ENCODE results near the gene PLPPR5. TPM values are rescaled to one million over a fixed set of nuclear protein-coding genes. Genes with fewer than 3 reads are reported as not detected.
"Not testable (repeated sequence)": the region's sequence is repeated elsewhere in the genome, so short reads cannot be mapped to it uniquely, and the experiment has no call there.

Gene PLPPR5, protein sequence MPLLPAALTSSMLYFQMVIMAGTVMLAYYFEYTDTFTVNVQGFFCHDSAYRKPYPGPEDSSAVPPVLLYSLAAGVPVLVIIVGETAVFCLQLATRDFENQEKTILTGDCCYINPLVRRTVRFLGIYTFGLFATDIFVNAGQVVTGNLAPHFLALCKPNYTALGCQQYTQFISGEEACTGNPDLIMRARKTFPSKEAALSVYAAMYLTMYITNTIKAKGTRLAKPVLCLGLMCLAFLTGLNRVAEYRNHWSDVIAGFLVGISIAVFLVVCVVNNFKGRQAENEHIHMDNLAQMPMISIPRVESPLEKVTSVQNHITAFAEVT
- total RNA-seq (0.17 TPM in 1 of 2 replicates, not detected in the other), polyA plus RNA-seq (0.22 TPM in 1 of 2 replicates, not detected in the other)

DNA sequence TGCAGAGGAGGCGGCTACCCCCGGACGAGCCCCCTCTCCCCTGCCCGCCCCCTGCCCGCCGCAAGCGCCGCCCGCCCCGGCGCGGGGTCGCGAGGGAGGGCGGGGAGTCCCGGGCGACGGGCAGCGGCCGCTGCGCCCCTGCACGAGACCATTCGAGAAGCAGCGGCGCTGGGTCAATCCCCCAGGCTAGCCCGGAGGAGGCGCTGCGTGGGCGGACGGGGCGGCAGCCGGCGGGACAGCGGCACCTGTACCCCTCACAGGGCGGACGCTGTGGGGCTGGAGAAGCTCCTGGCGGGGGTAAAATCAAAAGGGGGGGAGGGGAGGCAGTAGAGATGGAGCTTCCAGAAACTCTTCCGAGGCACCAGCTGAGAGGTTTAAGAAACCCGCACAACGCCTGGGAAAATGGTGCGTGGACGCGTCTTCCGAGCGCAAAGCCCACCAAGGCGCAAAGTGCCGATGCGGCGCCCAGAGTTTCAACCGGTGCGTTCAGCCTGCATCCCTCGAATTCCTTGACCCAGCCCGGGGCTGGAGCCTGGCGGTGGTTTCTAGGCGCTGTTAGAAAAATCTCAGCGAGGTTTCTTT lies at the start of gene PLPPR5:
PLPPR5 (minus strand) TSS at position 1 of the 582 bp plus-strand sequence. CDS start 190 bp downstream, outside the sequence.
- H2AFZ ChIP-seq, result peak within 1 kb of the TSS; percentile 56
- no peak within 1 kb of the TSS for H3K27ac ChIP-seq
- WGBS (ENCODE audit: low lambda C conversion rate, missing lambda C conversion rate), result 2% methylated on average over 28 of the region's 56 CpGs
- H3K4me3 ChIP-seq, result peak within 1 kb of the TSS; percentile 72
- no peaks in the 10 kb centered on the region for H3K9me2 ChIP-seq (replicated peaks; ENCODE audit: insufficient read depth)
- no peaks in the 10 kb centered on the region for H3K9me3 ChIP-seq (ENCODE audit: low read depth)
- peaks cover 69% of the 10 kb centered on the region for H3K27me3 ChIP-seq
- peak; percentile 42 for DNase-seq (ENCODE audit: low spot score)
- H3K4me1 ChIP-seq (ENCODE audit: insufficient read depth), result peaks cover 10% of the 10 kb centered on the region
- H3K36me3 ChIP-seq (replicated peaks; ENCODE audit: insufficient read depth, low read depth), result no peaks in the 10 kb centered on the region
- H4K20me1 ChIP-seq (ENCODE audit: insufficient read depth, poor library complexity, severe bottlenecking), result no peaks in the 10 kb centered on the region
- peak within 1 kb of the TSS; percentile 97 for H3K4me2 ChIP-seq
- no peak for TF ChIP-seq EZH2phosphoT487 (IDR thresholded peaks at IDR 0.05; ENCODE audit: low read depth, severe bottlenecking, unreplicated experiment)
- TF ChIP-seq, protein P1, sequence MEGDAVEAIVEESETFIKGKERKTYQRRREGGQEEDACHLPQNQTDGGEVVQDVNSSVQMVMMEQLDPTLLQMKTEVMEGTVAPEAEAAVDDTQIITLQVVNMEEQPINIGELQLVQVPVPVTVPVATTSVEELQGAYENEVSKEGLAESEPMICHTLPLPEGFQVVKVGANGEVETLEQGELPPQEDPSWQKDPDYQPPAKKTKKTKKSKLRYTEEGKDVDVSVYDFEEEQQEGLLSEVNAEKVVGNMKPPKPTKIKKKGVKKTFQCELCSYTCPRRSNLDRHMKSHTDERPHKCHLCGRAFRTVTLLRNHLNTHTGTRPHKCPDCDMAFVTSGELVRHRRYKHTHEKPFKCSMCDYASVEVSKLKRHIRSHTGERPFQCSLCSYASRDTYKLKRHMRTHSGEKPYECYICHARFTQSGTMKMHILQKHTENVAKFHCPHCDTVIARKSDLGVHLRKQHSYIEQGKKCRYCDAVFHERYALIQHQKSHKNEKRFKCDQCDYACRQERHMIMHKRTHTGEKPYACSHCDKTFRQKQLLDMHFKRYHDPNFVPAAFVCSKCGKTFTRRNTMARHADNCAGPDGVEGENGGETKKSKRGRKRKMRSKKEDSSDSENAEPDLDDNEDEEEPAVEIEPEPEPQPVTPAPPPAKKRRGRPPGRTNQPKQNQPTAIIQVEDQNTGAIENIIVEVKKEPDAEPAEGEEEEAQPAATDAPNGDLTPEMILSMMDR (IDR thresholded peaks at IDR 0.05; ENCODE audit: poor library complexity), result peak; percentile 12
- TF ChIP-seq EZH2 (IDR thresholded peaks at IDR 0.05; ENCODE audit: borderline replicate concordance), result no peak
- H3K79me2 ChIP-seq, result no peaks in the 10 kb centered on the region

DNA sequence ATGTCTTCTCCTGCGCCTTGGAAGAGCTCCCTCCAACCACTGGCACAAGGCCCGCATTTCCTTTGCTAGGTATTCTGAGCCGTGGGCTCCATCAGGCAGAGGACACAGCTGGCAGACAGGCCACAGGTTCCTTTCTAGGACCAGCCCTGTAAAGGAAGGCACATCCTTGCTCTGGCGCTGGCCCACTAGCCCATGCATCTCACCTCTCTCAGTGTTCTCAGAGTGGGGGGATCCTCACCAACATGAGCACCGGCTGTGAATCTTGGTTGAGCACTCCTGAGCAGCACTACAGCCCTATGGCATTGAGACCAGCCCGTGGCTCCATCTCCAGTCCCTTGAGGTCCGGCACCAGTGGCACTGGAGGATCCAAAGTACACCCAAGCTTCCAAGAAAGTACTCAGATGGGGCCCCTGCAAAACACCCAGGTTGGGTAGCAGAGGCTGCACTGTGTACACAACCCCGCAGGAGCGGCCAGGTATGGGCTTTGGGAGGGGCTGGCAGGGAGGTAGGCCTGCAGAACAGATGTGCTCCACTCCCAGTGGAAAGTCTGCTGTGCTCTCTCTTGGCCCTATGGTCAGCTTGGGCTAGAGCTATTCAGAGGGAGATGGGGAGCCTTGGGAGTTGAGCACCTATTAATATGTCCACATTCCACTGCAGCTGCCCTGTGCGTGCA lies 47.1 kb upstream of the PLPPR5 start:
- WGBS (ENCODE audit: low lambda C conversion rate, missing lambda C conversion rate), result 94% methylated on average over 10 of the region's 10 CpGs
- H3K27ac ChIP-seq, result no peak overlapping the region
- TF ChIP-seq, protein P1 (IDR thresholded peaks at IDR 0.05; ENCODE audit: poor library complexity), result no peak
- no peak for TF ChIP-seq EZH2 (IDR thresholded peaks at IDR 0.05; ENCODE audit: borderline replicate concordance)
- no peak for TF ChIP-seq EZH2phosphoT487 (IDR thresholded peaks at IDR 0.05; ENCODE audit: low read depth, severe bottlenecking, unreplicated experiment)

DNA sequence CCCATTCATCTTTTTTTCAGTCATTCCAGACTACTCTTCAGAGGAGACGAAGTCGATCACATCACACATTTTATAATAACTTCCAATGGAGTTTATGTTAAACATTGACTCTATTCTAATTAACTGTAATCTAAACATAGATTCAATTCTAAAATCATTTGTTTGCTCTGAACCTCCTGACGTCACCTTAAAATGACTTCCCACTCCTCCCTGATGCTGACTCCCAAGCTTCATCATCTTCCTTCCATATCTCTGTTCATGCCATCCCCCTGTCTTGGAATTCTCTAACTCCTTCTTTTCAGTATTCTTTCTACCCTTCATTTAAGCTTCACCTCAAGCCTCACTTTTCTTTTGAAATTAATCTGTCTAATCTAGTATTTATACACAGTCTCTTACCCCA lies 45.1 kb upstream of the PLPPR5 start:
- H4K20me1 ChIP-seq (ENCODE audit: insufficient read depth, poor library complexity, severe bottlenecking), result no peaks in the 10 kb centered on the region
- H2AFZ ChIP-seq, result no peak overlapping the region
- no peak overlapping the region for H3K4me2 ChIP-seq
- no peaks in the 10 kb centered on the region for H3K9me2 ChIP-seq (replicated peaks; ENCODE audit: insufficient read depth)
- no peak for DNase-seq (ENCODE audit: low spot score)
- no peaks in the 10 kb centered on the region for H3K4me1 ChIP-seq (ENCODE audit: insufficient read depth)
- no peak for TF ChIP-seq EZH2 (IDR thresholded peaks at IDR 0.05; ENCODE audit: borderline replicate concordance)
- no peak for TF ChIP-seq EZH2phosphoT487 (IDR thresholded peaks at IDR 0.05; ENCODE audit: low read depth, severe bottlenecking, unreplicated experiment)
- TF ChIP-seq, protein P1 (IDR thresholded peaks at IDR 0.05; ENCODE audit: poor library complexity), result no peak
- WGBS (ENCODE audit: low lambda C conversion rate, missing lambda C conversion rate), result 82% methylated on average over 3 of the region's 3 CpGs
- H3K27me3 ChIP-seq, result no peaks in the 10 kb centered on the region
- no peak overlapping the region for H3K4me3 ChIP-seq
- H3K79me2 ChIP-seq, result no peaks in the 10 kb centered on the region
- no peaks in the 10 kb centered on the region for H3K36me3 ChIP-seq (replicated peaks; ENCODE audit: insufficient read depth, low read depth)
- H3K9me3 ChIP-seq (ENCODE audit: low read depth), result no peaks in the 10 kb centered on the region
- no peak overlapping the region for H3K27ac ChIP-seq

More for the DNA sequence above, 47.1 kb upstream of the PLPPR5 start:
- no peaks in the 10 kb centered on the region for H3K9me2 ChIP-seq (replicated peaks; ENCODE audit: insufficient read depth)
- no peaks in the 10 kb centered on the region for H3K4me1 ChIP-seq (ENCODE audit: insufficient read depth)
- H4K20me1 ChIP-seq (ENCODE audit: insufficient read depth, poor library complexity, severe bottlenecking), result no peaks in the 10 kb centered on the region
- no peaks in the 10 kb centered on the region for H3K27me3 ChIP-seq
- no peak overlapping the region for H2AFZ ChIP-seq
- no peaks in the 10 kb centered on the region for H3K79me2 ChIP-seq
- no peaks in the 10 kb centered on the region for H3K36me3 ChIP-seq (replicated peaks; ENCODE audit: insufficient read depth, low read depth)
- H3K4me2 ChIP-seq, result no peak overlapping the region
- H3K9me3 ChIP-seq (ENCODE audit: low read depth), result no peaks in the 10 kb centered on the region
- DNase-seq (ENCODE audit: low spot score), result no peak
- H3K4me3 ChIP-seq, result no peak overlapping the region

DNA sequence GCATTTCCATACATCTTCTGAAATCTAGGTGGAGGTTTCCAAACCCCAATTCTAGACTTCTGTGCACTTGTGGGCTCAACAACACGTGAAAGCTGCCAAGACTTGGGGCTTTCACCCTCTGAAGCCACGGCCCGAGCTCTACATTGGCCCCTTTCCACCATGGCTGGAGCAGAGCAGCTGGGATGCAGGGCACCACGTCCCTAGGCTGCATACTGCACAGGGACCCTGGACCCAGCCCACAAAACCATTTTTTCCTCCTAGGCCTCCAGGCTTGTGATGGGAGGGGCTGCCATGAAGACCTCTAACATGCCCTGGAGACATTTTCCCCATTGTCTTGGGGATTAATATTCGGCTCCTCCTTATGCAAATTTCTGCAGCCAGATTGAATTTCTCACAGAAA lies 32.1 kb upstream of the PLPPR5 start:
- H3K4me1 ChIP-seq (ENCODE audit: insufficient read depth); H3K4me3 ChIP-seq; H3K27me3 ChIP-seq; H3K4me2 ChIP-seq; H3K79me2 ChIP-seq; DNase-seq (ENCODE audit: low spot score); H4K20me1 ChIP-seq (ENCODE audit: insufficient read depth, poor library complexity, severe bottlenecking); H3K9me2 ChIP-seq (replicated peaks; ENCODE audit: insufficient read depth); H3K9me3 ChIP-seq (ENCODE audit: low read depth); H3K27ac ChIP-seq; H2AFZ ChIP-seq; H3K36me3 ChIP-seq (replicated peaks; ENCODE audit: insufficient read depth, low read depth): not testable (repeated sequence)
- WGBS (ENCODE audit: low lambda C conversion rate, missing lambda C conversion rate), result 74% methylated on average over 5 of the region's 5 CpGs
